HG03442 (cell line): ENCODE data around the gene ABHD2.
A peak's percentile ranks its signal among the peaks of the same experiment; 100 is the strongest.
"Not testable (repeated sequence)": the region's sequence is repeated elsewhere in the genome, so short reads cannot be mapped to it uniquely, and the experiment has no call there.

Source experiments
- ATAC-seq: cut with Tn5 transposase; IDR thresholded peaks from one replicate; pipeline ENCODE4 v1.9.1; 2021; ENCODE audit warnings: mild to moderate bottlenecking, moderate library complexity; ENCODE audit not compliant: unreplicated experiment

Gene ABHD2

GRCh38 chr15:89087830-89088604, at the start of gene ABHD2:
Gene ABHD2, plus strand, starts transcription at chr15:89088456. Its CDS starts 27,872 bp downstream, at chr15:89116328.
- ATAC-seq, result peak; percentile 95

DNA sequence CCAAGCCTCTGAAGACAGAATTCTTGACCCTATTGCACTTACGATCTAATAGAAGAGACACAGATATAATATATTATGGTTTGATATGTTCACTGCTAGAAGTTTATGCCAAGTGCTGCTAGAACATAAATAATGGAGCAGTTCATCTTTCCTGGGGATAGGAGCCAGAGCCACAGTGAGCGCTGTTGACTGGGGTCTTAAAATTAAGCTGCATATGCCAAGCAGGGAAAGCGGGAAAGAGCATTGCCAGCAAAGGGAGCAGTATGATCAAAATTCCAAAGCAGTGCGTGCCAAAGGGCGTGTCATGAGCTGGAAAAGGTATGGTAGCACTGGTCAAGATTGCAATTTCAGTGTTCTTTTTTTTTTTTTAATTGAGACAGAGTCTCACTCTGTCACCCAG, 49.1 kb upstream of the ABHD2 start:
- no peak for ATAC-seq

- ATAC-seq, result no peak
Observed at GRCh38 chr15:89041507-89041906, 46.7 kb upstream of the ABHD2 start.

- ATAC-seq, result no peak
Observed at GRCh38 chr15:89042387-89042786, 45.9 kb upstream of the ABHD2 start.

GRCh38 chr15:89043031-89044002, 44.9 kb upstream of the ABHD2 start:
- ATAC-seq, result no peak

GRCh38 chr15:89049016-89049666, 39.1 kb upstream of the ABHD2 start:
- not testable (repeated sequence) for ATAC-seq

GRCh38 chr15:89051875-89052274, 36.4 kb upstream of the ABHD2 start:
- no peak for ATAC-seq

- no peak for ATAC-seq
Observed at GRCh38 chr15:89052474-89052873, 35.8 kb upstream of the ABHD2 start.

DNA sequence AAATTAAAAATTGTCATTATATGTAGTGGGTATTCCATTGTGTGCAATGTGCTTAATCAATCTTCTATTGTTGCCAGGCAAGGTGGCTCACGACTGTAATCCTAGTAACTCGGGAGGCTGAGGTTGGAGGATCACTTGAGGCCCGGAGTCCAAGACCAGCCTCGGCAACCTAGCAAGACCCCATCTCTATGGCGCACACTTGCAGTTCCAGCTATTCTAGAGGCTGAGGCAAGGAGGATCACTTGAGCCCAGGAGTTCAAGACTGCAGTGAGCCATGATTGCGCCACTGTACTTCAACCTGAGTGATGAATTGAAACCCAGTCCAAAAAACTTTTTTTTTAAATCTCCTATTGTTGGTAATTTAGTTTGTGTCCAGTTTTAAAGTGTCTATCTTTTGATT, 33.4 kb upstream of the ABHD2 start:
- no peak for ATAC-seq

GRCh38 chr15:89057506-89058133, 30.6 kb upstream of the ABHD2 start:
- ATAC-seq, result peak; percentile 79

GRCh38 chr15:89058376-89058775, 29.9 kb upstream of the ABHD2 start:
- no peak for ATAC-seq

- ATAC-seq, result no peak
Observed at GRCh38 chr15:89058876-89059405, 29.3 kb upstream of the ABHD2 start.

- ATAC-seq, result no peak
Observed at GRCh38 chr15:89066280-89066679, 22.0 kb upstream of the ABHD2 start.

DNA sequence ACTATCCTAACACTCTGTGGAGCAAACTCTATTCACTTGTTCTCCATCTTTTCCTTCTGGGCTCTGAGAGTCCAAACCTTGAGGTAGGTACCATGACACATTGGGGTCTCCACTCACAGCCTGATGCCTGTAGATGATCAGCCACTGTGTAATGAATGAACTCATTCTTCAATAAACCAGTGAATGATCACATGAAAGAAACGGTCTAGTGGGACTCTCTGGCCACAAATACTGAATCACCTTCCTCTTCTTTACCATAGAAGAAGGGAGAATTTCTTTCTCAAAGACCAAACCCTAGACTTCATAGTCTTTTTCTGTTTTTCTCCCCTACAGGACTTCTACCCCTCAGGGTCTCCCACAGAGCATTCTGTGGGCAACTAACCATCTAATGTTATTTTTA, 20.5 kb upstream of the ABHD2 start:
- ATAC-seq, result peak; percentile 14

GRCh38 chr15:89068325-89068784, 19.9 kb upstream of the ABHD2 start:
- peak; percentile 97 for ATAC-seq

DNA sequence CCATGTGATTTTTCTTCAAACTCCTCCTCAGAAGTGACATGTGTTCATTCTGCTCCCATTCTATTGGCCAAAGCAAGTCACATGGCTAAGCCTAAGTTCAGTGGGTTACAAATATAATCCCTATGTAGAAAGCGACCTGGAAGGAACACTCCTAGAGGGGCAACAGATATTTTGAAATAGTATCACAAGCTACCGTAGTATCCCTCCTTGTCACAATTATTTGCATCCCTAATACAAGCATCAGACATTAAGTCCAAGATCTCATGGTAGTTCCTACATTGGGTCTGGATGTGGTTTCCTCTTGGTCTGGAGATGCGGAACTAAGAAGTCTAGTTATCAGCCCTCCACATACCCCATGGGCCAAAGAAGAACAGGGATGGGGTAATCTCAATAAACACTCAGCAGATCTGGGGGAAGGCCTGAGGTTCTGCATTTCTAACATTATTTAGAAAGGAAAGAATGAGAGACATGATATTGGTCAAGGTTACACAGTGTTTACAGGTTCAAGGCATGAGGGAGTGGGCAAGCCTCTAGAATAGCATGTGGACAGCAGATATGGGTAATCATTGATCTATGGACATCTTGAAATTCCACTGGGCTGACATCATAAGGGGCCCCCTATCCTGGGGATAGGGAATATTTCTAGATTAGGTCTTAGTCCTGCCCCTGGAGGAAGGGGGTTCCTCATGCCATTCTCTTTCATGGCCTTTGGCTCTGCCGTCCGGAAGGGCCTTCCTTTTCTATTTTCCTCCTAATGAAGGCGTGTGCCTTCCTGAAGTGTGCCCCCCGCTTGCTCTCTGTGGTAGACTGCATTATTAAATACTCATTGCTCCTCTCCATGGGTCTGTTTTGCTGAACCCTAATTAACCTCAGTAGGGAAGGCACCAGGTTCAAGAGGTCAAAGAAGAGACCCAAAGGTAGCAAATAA, 17.8 kb upstream of the ABHD2 start:
- no peak for ATAC-seq

DNA sequence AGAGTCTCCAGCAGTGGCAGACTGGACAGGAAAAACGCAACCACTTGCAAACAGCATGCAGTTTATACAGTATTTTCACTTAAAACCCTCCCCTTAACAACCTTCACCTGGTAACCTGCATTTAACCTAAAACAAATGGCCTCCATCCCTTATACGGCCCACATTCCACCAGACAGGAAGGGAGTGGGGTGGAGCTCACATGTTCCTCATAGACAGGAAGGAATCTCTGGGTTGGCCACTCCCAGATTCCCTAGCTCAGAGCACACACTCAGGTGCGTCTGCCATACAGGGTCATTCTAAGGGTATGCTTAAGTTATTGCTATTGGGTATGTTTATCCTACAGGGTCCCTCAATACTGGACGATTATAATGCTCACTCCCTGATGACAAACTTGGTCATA, 16.8 kb upstream of the ABHD2 start:
- ATAC-seq, result no peak

DNA sequence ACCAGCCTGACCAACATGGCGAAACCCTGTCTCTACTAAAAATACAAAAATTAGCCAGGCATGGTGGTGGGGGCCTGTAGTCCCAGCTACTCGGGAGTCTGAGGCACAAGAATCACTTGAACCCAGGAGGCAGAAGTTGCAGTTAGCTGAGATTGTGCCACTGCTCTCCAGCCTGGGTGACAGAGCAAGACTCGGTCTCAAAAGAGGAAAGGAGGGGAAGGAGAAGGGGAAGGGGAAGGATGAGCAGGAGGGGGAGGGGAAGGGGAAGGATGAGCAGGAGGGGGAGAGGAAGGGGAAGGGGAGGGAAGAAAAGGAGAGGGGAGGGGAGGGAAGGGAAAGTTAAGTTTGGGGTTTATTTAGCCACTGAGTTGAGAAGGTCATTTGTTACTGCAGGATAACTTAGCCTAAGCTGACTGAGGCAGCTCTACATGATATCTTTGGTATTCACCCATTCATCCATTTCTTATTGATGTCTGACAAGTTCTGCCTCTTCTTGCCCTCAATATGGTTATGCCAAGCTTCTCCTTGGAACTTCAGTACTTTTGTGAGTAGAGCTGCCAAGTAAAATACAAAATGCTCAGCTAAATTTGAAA, 15.9 kb upstream of the ABHD2 start:
- ATAC-seq, result no peak

GRCh38 chr15:89074402-89075012, 13.7 kb upstream of the ABHD2 start:
- no peak for ATAC-seq
